Suprapubic skin (tissue), 3 donors: ENCODE results near the gene KLHL1.

Source experiments
- CTCF ChIP-seq, 2 donors: fragments of 200-600 bp in 1 of 2; fragments of 450-650 bp in 1 of 2; sonication (generic) in 1 of 2; IDR thresholded peaks; one replicate each; pipeline ENCODE4 v1.5.1; 2016 to 2019; ENCODE audit warnings: antibody characterized with exemption in 2 of 2, mild to moderate bottlenecking in 1 of 2, moderate library complexity in 1 of 2
- POLR2AphosphoS5 ChIP-seq, 3 donors: sonication (generic); formaldehyde crosslinking; IDR thresholded peaks; one replicate each; pipeline ENCODE4 v1.6.1; 2017; ENCODE audit warnings: antibody characterized with exemption in 3 of 3

- TF ChIP-seq POLR2AphosphoS5 (IDR thresholded peaks at IDR 0.05) (no peak), CTCF (IDR thresholded peaks at IDR 0.05) (no peak)
Observed at GRCh38 chr13:69755101-69755500, 353.2 kb downstream of the KLHL1 start.
